IMR-90 (cell line): Measurements from ENCODE around the gene ZNF644. TPM values are rescaled to one million over a fixed set of nuclear protein-coding genes. Genes with fewer than 3 reads are reported as not detected.

Experiments
- ATAC-seq: fragments of 200-7000 bp; cut with Tn5 transposase; 2 replicates; pipeline ENCODE4 v1.9.1; 2020; ENCODE audit warnings: low read depth, mild to moderate bottlenecking, moderate library complexity
- BruUV-seq: library from RNA; stranded (reverse); fragments of 400-500 nt; replicated peaks from 2 replicates; lab custom pipeline; 2021; lab: Mats Ljungman, UMichigan
- CTCF ChIA-PET: fragments of 300-600 bp; formaldehyde crosslinking; extraction: SDS; loops from one replicate; lab custom pipeline; 2021; ENCODE audit warnings: antibody characterized with exemption; lab: Yijun Ruan, JAX
- POLR2A ChIA-PET: fragments of 300-600 bp; sonication (Branson Sonifier 250); formaldehyde crosslinking; loops from one replicate; lab custom pipeline; 2022; ENCODE audit warnings: antibody characterized with exemption; ENCODE audit not compliant: unreplicated experiment; lab: Charles Lee
- DNase-seq: peaks from one replicate; pipeline ENCODE4 v3.0.0; 2013
- H2AFZ ChIP-seq: replicated peaks from 2 replicates; pipeline ENCODE3; 2013; ENCODE audit warnings: low read length, mild to moderate bottlenecking; ENCODE audit not compliant: poor library complexity
- H2AK5ac ChIP-seq: 2 replicates; pipeline ENCODE4 v1.6.1; 2013; ENCODE audit warnings: low read depth, low read length, inconsistent platforms
- H2AK9ac ChIP-seq: replicated peaks from 2 replicates; pipeline ENCODE3; 2013; ENCODE audit warnings: mild to moderate bottlenecking, low read depth, low read length, moderate library complexity; ENCODE audit not compliant: poor library complexity
- H2BK120ac ChIP-seq: 2 replicates; pipeline ENCODE4 v1.6.1; 2013; ENCODE audit warnings: low read depth, low read length, inconsistent platforms
- H2BK15ac ChIP-seq: 3 replicates; pipeline ENCODE4 v1.6.1; 2013; ENCODE audit warnings: low read depth, low read length, inconsistent platforms
- H2BK20ac ChIP-seq: 2 replicates; pipeline ENCODE4 v1.6.1; 2013; ENCODE audit warnings: low read depth, mild to moderate bottlenecking, inconsistent platforms, low read length, moderate library complexity
- H2BK5ac ChIP-seq: 2 replicates; pipeline ENCODE4 v1.6.1; 2013; ENCODE audit warnings: mild to moderate bottlenecking, low read depth, low read length, inconsistent platforms; ENCODE audit not compliant: poor library complexity, severe bottlenecking
- H3K14ac ChIP-seq: replicated peaks from 2 replicates; pipeline ENCODE4 v1.6.1; 2013; ENCODE audit warnings: low read depth, low read length, inconsistent platforms
- H3K18ac ChIP-seq: 2 replicates; pipeline ENCODE4 v1.6.1; 2013; ENCODE audit warnings: low read depth, low read length, control low read depth
- H3K23ac ChIP-seq: 2 replicates; pipeline ENCODE4 v1.6.1; 2013; ENCODE audit warnings: low read depth, low read length, inconsistent platforms
- H3K27ac ChIP-seq: 2 replicates; pipeline ENCODE4 v1.5.1; 2013; ENCODE audit warnings: mild to moderate bottlenecking, control low read depth, low read length; ENCODE audit not compliant: insufficient read depth
- H3K27me3 ChIP-seq: 2 replicates; pipeline ENCODE4 v1.6.1; 2013; ENCODE audit warnings: low read length; ENCODE audit not compliant: control insufficient read depth, insufficient read depth
- H3K36me3 ChIP-seq: 2 replicates; pipeline ENCODE4 v1.6.1; 2013; ENCODE audit warnings: low read length, mixed read lengths; ENCODE audit not compliant: control insufficient read depth, insufficient read depth
- H3K4ac ChIP-seq: 2 replicates; pipeline ENCODE4 v1.6.1; 2013; ENCODE audit warnings: low read depth, low read length, inconsistent platforms
- H3K4me1 ChIP-seq: 2 replicates; pipeline ENCODE4 v1.6.1; 2013; ENCODE audit warnings: low read length, mixed read lengths; ENCODE audit not compliant: control insufficient read depth, insufficient read depth
- H3K4me2 ChIP-seq: 2 replicates; pipeline ENCODE4 v1.6.1; 2013; ENCODE audit warnings: low read depth, mild to moderate bottlenecking, control low read depth, low read length, moderate library complexity
- H3K4me3 ChIP-seq: 2 replicates; pipeline ENCODE4 v1.5.1; 2013; ENCODE audit warnings: low read depth, mild to moderate bottlenecking, control low read depth, low read length, moderate library complexity; ENCODE audit not compliant: insufficient read depth
- H3K56ac ChIP-seq: 2 replicates; pipeline ENCODE4 v1.6.1; 2013; ENCODE audit warnings: low read length, inconsistent platforms; ENCODE audit not compliant: insufficient read depth; ENCODE audit errors: extremely low read depth
- H3K79me1 ChIP-seq, 2 experiments: 2 replicates each; pipeline ENCODE4 v1.6.1; 2013; ENCODE audit warnings: low read length in 2 of 2, inconsistent platforms in 1 of 2, low read depth in 1 of 2
- H3K9ac ChIP-seq: 2 replicates; pipeline ENCODE4 v1.6.1; 2013; ENCODE audit warnings: low read depth, low read length, control low read depth
- H3K9me1 ChIP-seq: 2 replicates; pipeline ENCODE4 v1.6.1; 2013; ENCODE audit warnings: low read length, inconsistent platforms; ENCODE audit not compliant: insufficient read depth
- H3K9me3 ChIP-seq: 2 replicates; pipeline ENCODE4 v1.6.1; 2013; ENCODE audit warnings: low read length; ENCODE audit not compliant: control insufficient read depth, insufficient read depth
- H4K20me1 ChIP-seq: 2 replicates; pipeline ENCODE4 v1.6.1; 2013; ENCODE audit warnings: low read length, inconsistent platforms; ENCODE audit not compliant: insufficient read depth
- H4K5ac ChIP-seq: 2 replicates; pipeline ENCODE4 v1.6.1; 2013; ENCODE audit warnings: mild to moderate bottlenecking, low read depth, low read length, control low read depth
- H4K8ac ChIP-seq, 2 experiments: 2 replicates each; pipeline ENCODE4 v1.6.1; 2013; ENCODE audit warnings: low read depth in 2 of 2, low read length in 2 of 2, control low read depth in 1 of 2, inconsistent platforms in 1 of 2
- H4K91ac ChIP-seq: 2 replicates; pipeline ENCODE4 v1.6.1; 2013; ENCODE audit warnings: low read depth, low read length, inconsistent platforms; ENCODE audit not compliant: insufficient read depth
- BHLHE40 ChIP-seq: fragments of 150-350 bp; IDR thresholded peaks from 2 replicates; pipeline ENCODE4 v1.6.1; 2016; ENCODE audit warnings: mild to moderate bottlenecking, low read depth, low read length
- CEBPB ChIP-seq: IDR thresholded peaks from 2 replicates; pipeline ENCODE4 v1.6.1; 2012; ENCODE audit warnings: low read depth, low read length, improper control_type of control experiment
- CHD1 ChIP-seq: IDR thresholded peaks from 2 replicates; pipeline ENCODE4 v1.6.1; 2012; ENCODE audit warnings: low read depth, low read length, improper control_type of control experiment
- ELK1 ChIP-seq: fragments of 150-350 bp; IDR thresholded peaks from 2 replicates; pipeline ENCODE4 v1.6.1; 2016; ENCODE audit warnings: low read depth, mild to moderate bottlenecking, low read length, moderate library complexity, borderline replicate concordance
- FOS ChIP-seq: fragments of 150-350 bp; IDR thresholded peaks from 2 replicates; pipeline ENCODE4 v1.6.1; 2016; ENCODE audit warnings: low read depth, low read length
- RCOR1 ChIP-seq: IDR thresholded peaks from 2 replicates; pipeline ENCODE4 v1.6.1; 2012; ENCODE audit warnings: mild to moderate bottlenecking, low read length, improper control_type of control experiment; ENCODE audit not compliant: insufficient replicate concordance
- USF2 ChIP-seq: fragments of 150-350 bp; IDR thresholded peaks from 2 replicates; pipeline ENCODE4 v1.6.1; 2017; ENCODE audit warnings: mild to moderate bottlenecking, antibody characterized with exemption, low read length, low read depth
- WGBS, 2 experiments: methylation state at CpG; one replicate each; pipeline versions ENCODE4 v1.1.5 to v1.1.7; 2013; ENCODE audit warnings: missing lambda C conversion rate in 2 of 2; ENCODE audit not compliant: insufficient read length in 1 of 2; ENCODE audit errors: extremely low coverage in 2 of 2; 5-methylcytosine and 5-hydroxymethylcytosine counted together
- dilution Hi-C: fragments of 300-500 bp; cut with HindIII; formaldehyde crosslinking; loops from one replicate; pipeline ENCODE4 v1.14.3; 2018; ENCODE audit warnings: low sequenced_read_pairs; ENCODE audit not compliant: unreplicated experiment
- in situ Hi-C: fragments of 300-500 bp; cut with MboI; formaldehyde crosslinking; loops from 3 replicates; pipeline ENCODE4 v1.14.3; 2019; ENCODE audit warnings: low sequenced_read_pairs, inconsistent platforms, mixed read lengths
- intact Hi-C: fragments of 100-400 bp; cut with micrococcal nuclease; formaldehyde crosslinking; loops from 2 replicates; pipeline ENCODE4 v1.10.0; 2022
- polyA plus RNA-seq, 3 experiments: library from polyadenylated mRNA; depleted of rRNA; stranded (reverse); fragments of >200 nt; gene quantifications; 2 replicates each; pipeline ENCODE4 v1.2.3, GENCODE V29; 2012; ENCODE audit warnings: low replicate concordance in 1 of 3
- total RNA-seq: library from RNA; depleted of rRNA; stranded (reverse); fragments of >200 nt; gene quantifications from 2 replicates; pipeline ENCODE4 v1.2.3, GENCODE V29; 2012

The ZNF644 gene
- total and polyA plus RNA-seq, 2 of the 4 experiments (the other 2 are of a cell fraction): 9.0 to 45.3 TPM

GRCh38 chr1:90959352-90960206, 62.3 kb downstream of the ZNF644 start:
- ChIA-PET CTCF (interaction anchor here (0.6 to 1.2 kb wide), 3 partner anchors 11 to 960 kb away, joined by 3 to 12 read pairs (median 3); no protein-coding TSS in a partner anchor), POLR2A (no interaction called here)
- Histone ChIP-seq H4K8ac (no peak overlapping the region), H2AFZ (no peak overlapping the region), H3K27me3 (no peaks in the 10 kb centered on the region), H4K91ac (no peak overlapping the region), H3K14ac (no peak overlapping the region), H3K9me1 (0 out of 2 replicates have a peak, but pooled peaks cover 3% of the 10 kb centered on the region), H3K9me3 (no peaks in the 10 kb centered on the region; the same call in 1 of the 2 replicates), H2BK20ac (no peak overlapping the region), H2AK9ac (no peak overlapping the region), H2BK5ac (no peak overlapping the region), H2BK120ac (no peak overlapping the region), H3K27ac (no peak overlapping the region), H3K4ac (no peak overlapping the region), H3K18ac (no peak overlapping the region), H3K4me2 (no peak overlapping the region), H3K23ac (no peak overlapping the region), H3K56ac (no peak overlapping the region), H3K9ac (no peak overlapping the region), H4K20me1 (peaks cover 49% of the 10 kb centered on the region), H4K5ac (no peak overlapping the region), H3K36me3 (no peaks in the 10 kb centered on the region; the same call in 1 of the 2 replicates), H3K4me3 (no peak overlapping the region), H2BK15ac (no peak overlapping the region), H3K4me1 (no peaks in the 10 kb centered on the region), H3K79me1 (peaks cover 28 to 48% of the 10 kb centered on the region in 2 experiments; a peak in 3 of 4 replicates), H2AK5ac (no peak overlapping the region)
- DNase-seq (peak; percentile 47), ATAC-seq (no peak)
- no CpG with 5 or more reads among the region's 5 CpGs for WGBS, 2 experiments
- dilution Hi-C loops: no loop called here
- BruUV-seq: no TSS peak
- TF ChIP-seq CEBPB: peak; percentile 89
- no peak for TF ChIP-seq USF2
- TF ChIP-seq BHLHE40: no peak
- no peak for TF ChIP-seq ELK1
- no peak for TF ChIP-seq RCOR1
- no peak for TF ChIP-seq CHD1
- TF ChIP-seq FOS: no peak
- in situ Hi-C loops: loop anchor here (10.0 to 25.0 kb wide), 2 partner anchors 235 to 372 kb away; no protein-coding TSS in a partner anchor
- intact Hi-C loops: loop anchor here (5.0 to 10.0 kb wide), 2 partner anchors 107 to 205 kb away; no protein-coding TSS in a partner anchor
